ENCODE results near the gene ZSCAN10.

ZSCAN10 gene

GRCh38 chr16:3051494-3051893 lies 47.6 kb downstream of the ZSCAN10 start:
- TF ChIP-seq CTCF (IDR thresholded peaks at IDR 0.05; ENCODE audit: low read depth, low read length): no peak
- in situ Hi-C loops (cut with HindIII; ENCODE audit: low sequenced_read_pairs): no loop called here
- no peak for DNase-seq (ENCODE audit: low read depth, low spot score)
- no peak overlapping the region for H3K4me3 ChIP-seq (ENCODE audit: low read depth, low read length)

- no peak for DNase-seq (ENCODE audit: low read depth, low spot score)
- in situ Hi-C loops (cut with HindIII; ENCODE audit: low sequenced_read_pairs): no loop called here
- H3K4me3 ChIP-seq (ENCODE audit: low read depth, low read length): no peak overlapping the region
- no peak for TF ChIP-seq CTCF (IDR thresholded peaks at IDR 0.05; ENCODE audit: low read depth, low read length)
These were observed 48.1 kb downstream of the ZSCAN10 start for GRCh38 chr16:3051009-3051408.

- DNase-seq (ENCODE audit: low read depth, low spot score): no peak
- TF ChIP-seq CTCF (IDR thresholded peaks at IDR 0.05; ENCODE audit: low read depth, low read length): no peak
- H3K4me3 ChIP-seq (ENCODE audit: low read depth, low read length): no peak overlapping the region
- in situ Hi-C loops (cut with HindIII; ENCODE audit: low sequenced_read_pairs): no loop called here
These were observed 48.6 kb downstream of the ZSCAN10 start for GRCh38 chr16:3050487-3050886.

GRCh38 chr16:3049921-3050481 lies 49.1 kb downstream of the ZSCAN10 start:
- in situ Hi-C loops (cut with HindIII; ENCODE audit: low sequenced_read_pairs): no loop called here
- TF ChIP-seq CTCF (IDR thresholded peaks at IDR 0.05; ENCODE audit: low read depth, low read length): no peak
- DNase-seq (ENCODE audit: low read depth, low spot score): no peak
- no peak overlapping the region for H3K4me3 ChIP-seq (ENCODE audit: low read depth, low read length)

GRCh38 chr16:3047387-3047720 lies 51.7 kb downstream of the ZSCAN10 start:
- H3K4me3 ChIP-seq (ENCODE audit: low read depth, low read length): no peak overlapping the region
- TF ChIP-seq CTCF (IDR thresholded peaks at IDR 0.05; ENCODE audit: low read depth, low read length): no peak
- DNase-seq (ENCODE audit: low read depth, low spot score): no peak
- in situ Hi-C loops (cut with HindIII; ENCODE audit: low sequenced_read_pairs): no loop called here

- DNase-seq (ENCODE audit: low read depth, low spot score): no peak
- in situ Hi-C loops (cut with HindIII; ENCODE audit: low sequenced_read_pairs): no loop called here
- TF ChIP-seq CTCF (IDR thresholded peaks at IDR 0.05; ENCODE audit: low read depth, low read length): no peak
- no peak overlapping the region for H3K4me3 ChIP-seq (ENCODE audit: low read depth, low read length)
These were observed 52.3 kb downstream of the ZSCAN10 start for GRCh38 chr16:3046641-3047386.
